ENCODE measurements around the gene FAM78A.
A peak's percentile ranks its signal among the peaks of the same experiment; 100 is the strongest.

The FAM78A gene

GRCh38 chr9:131236761-131237160 lies 39.5 kb downstream of the FAM78A start:
- Mint-ChIP-seq H3K27ac (no peak overlapping the region), H3K9me3 (no peaks in the 10 kb centered on the region), H3K36me3 (ENCODE audit: low read depth) (peaks cover 20% of the 10 kb centered on the region), H3K4me1 (peaks cover 55% of the 10 kb centered on the region), H3K27me3 (ENCODE audit: low read depth) (no peaks in the 10 kb centered on the region), H3K4me3 (peak overlapping the region in 1 of 3 experiments; percentile 10)
- no peak for TF ChIP-seq CTCF (IDR thresholded peaks at IDR 0.05; ENCODE audit: unreplicated experiment in 3 of 3)

DNA sequence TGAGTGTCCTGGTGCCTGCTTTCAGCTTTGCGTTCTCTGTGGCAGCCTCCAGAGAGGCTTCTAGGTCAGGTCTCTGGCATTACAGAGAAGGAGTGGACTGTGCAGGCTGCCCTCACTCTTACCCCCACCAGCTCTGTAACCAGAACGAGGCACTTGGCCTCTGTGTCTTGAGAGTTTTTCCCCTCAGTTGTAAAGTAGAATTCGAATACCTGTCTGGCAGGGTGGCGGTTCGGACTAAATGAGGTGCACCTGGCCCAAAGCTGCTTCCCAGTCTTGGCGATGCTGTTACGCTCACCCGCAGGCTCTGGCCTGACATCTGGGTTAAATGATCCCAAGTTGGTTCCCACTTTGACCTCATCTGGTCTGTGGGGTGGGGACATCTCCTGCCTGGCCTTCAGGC lies 40.1 kb downstream of the FAM78A start:
- peaks cover 22% of the 10 kb centered on the region for H3K36me3 Mint-ChIP-seq (ENCODE audit: low read depth)
- no peaks in the 10 kb centered on the region for H3K9me3 Mint-ChIP-seq

DNA sequence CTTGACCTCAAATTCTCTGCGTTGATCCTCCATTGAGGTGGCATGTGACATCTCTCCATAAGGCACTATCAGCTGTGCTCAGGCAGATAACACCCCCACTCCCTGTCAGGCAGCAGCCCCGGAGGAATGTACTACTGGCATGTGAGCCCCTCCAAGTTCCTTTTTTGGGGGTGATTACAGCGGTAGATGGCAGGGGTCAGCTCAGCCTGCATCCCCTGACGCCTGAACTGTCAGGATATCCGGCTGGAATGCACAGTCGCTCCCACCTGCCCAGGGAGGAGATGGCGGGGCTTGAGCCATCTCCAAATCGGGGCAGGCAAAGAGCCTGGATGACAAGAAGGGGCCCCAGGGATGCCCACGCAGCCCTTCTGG lies 40.8 kb downstream of the FAM78A start:
- no peak for TF ChIP-seq CTCF (IDR thresholded peaks at IDR 0.05; ENCODE audit: unreplicated experiment in 3 of 3)
- H3K27me3 Mint-ChIP-seq (ENCODE audit: low read depth) = no peaks in the 10 kb centered on the region
- peak overlapping the region in 2 of 3 experiments; percentile 24 to 49 for H3K4me3 Mint-ChIP-seq
- peaks cover 54% of the 10 kb centered on the region for H3K4me1 Mint-ChIP-seq
- H3K9me3 Mint-ChIP-seq = no peaks in the 10 kb centered on the region
- H3K27ac Mint-ChIP-seq = peak overlapping the region in 1 of 3 experiments; percentile 63
- H3K36me3 Mint-ChIP-seq (ENCODE audit: low read depth) = peaks cover 26% of the 10 kb centered on the region

More for the DNA sequence above, 40.1 kb downstream of the FAM78A start:
- H3K4me1 Mint-ChIP-seq = peaks cover 55% of the 10 kb centered on the region
- H3K27me3 Mint-ChIP-seq (ENCODE audit: low read depth) = no peaks in the 10 kb centered on the region
- no peak for TF ChIP-seq CTCF (IDR thresholded peaks at IDR 0.05; ENCODE audit: unreplicated experiment in 3 of 3)
- H3K4me3 Mint-ChIP-seq = no peak overlapping the region
- no peak overlapping the region for H3K27ac Mint-ChIP-seq

DNA sequence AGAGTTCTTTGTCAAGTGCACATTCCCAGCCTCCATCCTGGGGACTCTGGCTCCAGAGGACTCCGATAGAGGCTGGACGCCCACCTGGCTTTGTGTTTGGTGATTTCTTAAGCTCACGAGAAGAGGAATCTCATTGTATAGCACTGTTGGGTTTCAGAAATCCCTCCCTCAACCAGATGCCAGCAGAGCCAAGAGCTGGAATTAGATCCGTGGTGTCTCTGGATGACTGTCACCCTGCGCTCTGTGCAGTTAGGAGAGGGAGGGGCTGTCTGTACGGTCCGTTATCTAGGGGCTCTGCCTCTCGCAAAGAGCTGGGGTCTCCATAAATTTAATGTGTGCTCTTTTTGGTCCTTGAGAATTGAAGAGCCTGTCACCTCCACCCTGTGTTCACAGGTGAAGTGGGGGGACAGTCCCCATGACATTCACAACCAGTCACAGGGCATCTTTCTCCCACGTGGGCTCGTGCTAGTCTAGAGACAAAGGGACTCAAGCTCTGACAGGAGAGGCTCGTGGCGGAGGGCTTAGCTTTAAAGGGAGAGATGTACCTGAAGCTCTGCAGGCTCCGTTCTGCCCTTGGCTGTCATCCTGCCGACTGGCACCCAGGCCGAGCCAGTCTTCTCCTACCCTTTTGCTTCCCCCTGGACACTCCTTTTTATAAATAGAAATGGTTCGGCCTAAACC lies 41.4 kb downstream of the FAM78A start:
- Mint-ChIP-seq H3K4me3 (peak overlapping the region in 2 of 3 experiments; percentile 24 to 49), H3K27me3 (ENCODE audit: low read depth) (no peaks in the 10 kb centered on the region)

GRCh38 chr9:131233995-131234394 lies 42.3 kb downstream of the FAM78A start:
- Mint-ChIP-seq H3K27ac (no peak overlapping the region), H3K4me1 (peaks cover 54% of the 10 kb centered on the region), H3K36me3 (ENCODE audit: low read depth) (peaks cover 37% of the 10 kb centered on the region), H3K27me3 (ENCODE audit: low read depth) (no peaks in the 10 kb centered on the region), H3K4me3 (no peak overlapping the region), H3K9me3 (no peaks in the 10 kb centered on the region)
- TF ChIP-seq CTCF (IDR thresholded peaks at IDR 0.05; ENCODE audit: unreplicated experiment in 3 of 3) = no peak

More for the DNA sequence above, 41.4 kb downstream of the FAM78A start:
- H3K9me3 Mint-ChIP-seq = no peaks in the 10 kb centered on the region
- peaks cover 31% of the 10 kb centered on the region for H3K36me3 Mint-ChIP-seq (ENCODE audit: low read depth)
- H3K4me1 Mint-ChIP-seq = peaks cover 53% of the 10 kb centered on the region
- no peak for TF ChIP-seq CTCF (IDR thresholded peaks at IDR 0.05; ENCODE audit: unreplicated experiment in 3 of 3)
- H3K27ac Mint-ChIP-seq = peak overlapping the region in 2 of 3 experiments; percentile 41 to 63

- H3K9me3 Mint-ChIP-seq = no peaks in the 10 kb centered on the region
- no peaks in the 10 kb centered on the region for H3K27me3 Mint-ChIP-seq (ENCODE audit: low read depth)
- H3K27ac Mint-ChIP-seq = no peak overlapping the region
- H3K4me1 Mint-ChIP-seq = peaks cover 54% of the 10 kb centered on the region
- TF ChIP-seq CTCF (IDR thresholded peaks at IDR 0.05; ENCODE audit: unreplicated experiment in 3 of 3) = no peak
- H3K36me3 Mint-ChIP-seq (ENCODE audit: low read depth) = peaks cover 39% of the 10 kb centered on the region
- H3K4me3 Mint-ChIP-seq = no peak overlapping the region
Observed at GRCh38 chr9:131233556-131233955, 42.8 kb downstream of the FAM78A start.

All from nephron (organoid).